ENCODE results near the gene ADH4.

ADH4 gene

GRCh38 chr4:99091216-99091575 is 52.9 kb downstream of the ADH4 start:
- TF ChIP-seq RARB (CRISPR knock-in tag; IDR thresholded peaks at IDR 0.05): no peak
- TF ChIP-seq GLIS3 (CRISPR knock-in tag; IDR thresholded peaks at IDR 0.05): no peak
- TF ChIP-seq ZFP30 (CRISPR knock-in tag; IDR thresholded peaks at IDR 0.05): no peak
- no peak for TF ChIP-seq ZNF8 (CRISPR knock-in tag; IDR thresholded peaks at IDR 0.05)
- TF ChIP-seq ISL1 (CRISPR knock-in tag; IDR thresholded peaks at IDR 0.05): no peak
- TF ChIP-seq POU6F1 (CRISPR knock-in tag; IDR thresholded peaks at IDR 0.05; ENCODE audit: borderline replicate concordance, low read depth): no peak
- no peak for TF ChIP-seq ARNTL (CRISPR knock-in tag; IDR thresholded peaks at IDR 0.05; ENCODE audit: borderline replicate concordance, low read depth)
- no peak for TF ChIP-seq TCF4 (CRISPR knock-in tag; IDR thresholded peaks at IDR 0.05; ENCODE audit: borderline replicate concordance)
- ATAC-seq: no peak

GRCh38 chr4:99090481-99091215 is 53.4 kb downstream of the ADH4 start:
- TF ChIP-seq ZFP30 (CRISPR knock-in tag; IDR thresholded peaks at IDR 0.05) (no peak), ARNTL (CRISPR knock-in tag; IDR thresholded peaks at IDR 0.05; ENCODE audit: borderline replicate concordance, low read depth) (no peak), POU6F1 (CRISPR knock-in tag; IDR thresholded peaks at IDR 0.05; ENCODE audit: borderline replicate concordance, low read depth) (no peak), ISL1 (CRISPR knock-in tag; IDR thresholded peaks at IDR 0.05) (no peak), CSDC2 (CRISPR knock-in tag; IDR thresholded peaks at IDR 0.05) (no peak), SNAI2 (CRISPR knock-in tag; IDR thresholded peaks at IDR 0.05) (no peak), PPARA (CRISPR knock-in tag; IDR thresholded peaks at IDR 0.05; ENCODE audit: borderline replicate concordance) (no peak), ZNF565 (CRISPR knock-in tag; conservative IDR thresholded peaks at IDR 0.05; ENCODE audit: low read depth) (no peak), ZC3H10 (CRISPR knock-in tag; IDR thresholded peaks at IDR 0.05) (no peak), ESRRG (CRISPR knock-in tag; IDR thresholded peaks at IDR 0.05) (no peak), BACH2 (CRISPR knock-in tag; IDR thresholded peaks at IDR 0.05; ENCODE audit: borderline replicate concordance) (no peak), TOX (CRISPR knock-in tag; IDR thresholded peaks at IDR 0.05; ENCODE audit: borderline replicate concordance) (no peak), ZFP3 (CRISPR knock-in tag; IDR thresholded peaks at IDR 0.05) (no peak), GLIS3 (CRISPR knock-in tag; IDR thresholded peaks at IDR 0.05) (no peak)
- no peak for ATAC-seq

GRCh38 chr4:99088481-99089365 is 55.4 kb downstream of the ADH4 start, which contains the start of gene ADH5:
ADH5 (minus strand) TSS chr4:99088788; CDS start chr4:99088700, 88 bp downstream.
- no peak for TF ChIP-seq ZFP30 (CRISPR knock-in tag; IDR thresholded peaks at IDR 0.05)
- TF ChIP-seq ZFP3 (CRISPR knock-in tag; IDR thresholded peaks at IDR 0.05): peak; percentile 74
- TF ChIP-seq PATZ1 (CRISPR knock-in tag; IDR thresholded peaks at IDR 0.05; ENCODE audit: borderline replicate concordance): no peak
- TF ChIP-seq RARB (CRISPR knock-in tag; IDR thresholded peaks at IDR 0.05): no peak
- ATAC-seq: peak; percentile 95

GRCh38 chr4:99088023-99088449 is 56.1 kb downstream of the ADH4 start:
- no peak for TF ChIP-seq PPARA (CRISPR knock-in tag; IDR thresholded peaks at IDR 0.05; ENCODE audit: borderline replicate concordance)
- TF ChIP-seq ZNF8 (CRISPR knock-in tag; IDR thresholded peaks at IDR 0.05): no peak
- no peak for TF ChIP-seq ZFP30 (CRISPR knock-in tag; IDR thresholded peaks at IDR 0.05)
- no peak for TF ChIP-seq TSHZ2 (CRISPR knock-in tag; IDR thresholded peaks at IDR 0.05)
- no peak for TF ChIP-seq POU6F1 (CRISPR knock-in tag; IDR thresholded peaks at IDR 0.05; ENCODE audit: borderline replicate concordance, low read depth)
- no peak for TF ChIP-seq ZC3H10 (CRISPR knock-in tag; IDR thresholded peaks at IDR 0.05)
- TF ChIP-seq PATZ1 (CRISPR knock-in tag; IDR thresholded peaks at IDR 0.05; ENCODE audit: borderline replicate concordance): no peak
- TF ChIP-seq ZNF565 (CRISPR knock-in tag; conservative IDR thresholded peaks at IDR 0.05; ENCODE audit: low read depth): no peak
- TF ChIP-seq BACH2 (CRISPR knock-in tag; IDR thresholded peaks at IDR 0.05; ENCODE audit: borderline replicate concordance): no peak
- TF ChIP-seq ESRRG (CRISPR knock-in tag; IDR thresholded peaks at IDR 0.05): no peak
- no peak for TF ChIP-seq ZNF70 (CRISPR knock-in tag; IDR thresholded peaks at IDR 0.05)
- ATAC-seq: peak; percentile 64

Measured in SK-N-SH treated with all-trans-retinoic acid at 6 μM for 48 hours (cell line).